ENCODE results near the gene ZSWIM4. TPM values are rescaled to one million over a fixed set of nuclear protein-coding genes. Genes with fewer than 3 reads are reported as not detected.

The ZSWIM4 gene
- total and polyA plus RNA-seq, 7 experiments from 2014 or later = 0.73 to 7.8 (median 5.5) TPM

DNA sequence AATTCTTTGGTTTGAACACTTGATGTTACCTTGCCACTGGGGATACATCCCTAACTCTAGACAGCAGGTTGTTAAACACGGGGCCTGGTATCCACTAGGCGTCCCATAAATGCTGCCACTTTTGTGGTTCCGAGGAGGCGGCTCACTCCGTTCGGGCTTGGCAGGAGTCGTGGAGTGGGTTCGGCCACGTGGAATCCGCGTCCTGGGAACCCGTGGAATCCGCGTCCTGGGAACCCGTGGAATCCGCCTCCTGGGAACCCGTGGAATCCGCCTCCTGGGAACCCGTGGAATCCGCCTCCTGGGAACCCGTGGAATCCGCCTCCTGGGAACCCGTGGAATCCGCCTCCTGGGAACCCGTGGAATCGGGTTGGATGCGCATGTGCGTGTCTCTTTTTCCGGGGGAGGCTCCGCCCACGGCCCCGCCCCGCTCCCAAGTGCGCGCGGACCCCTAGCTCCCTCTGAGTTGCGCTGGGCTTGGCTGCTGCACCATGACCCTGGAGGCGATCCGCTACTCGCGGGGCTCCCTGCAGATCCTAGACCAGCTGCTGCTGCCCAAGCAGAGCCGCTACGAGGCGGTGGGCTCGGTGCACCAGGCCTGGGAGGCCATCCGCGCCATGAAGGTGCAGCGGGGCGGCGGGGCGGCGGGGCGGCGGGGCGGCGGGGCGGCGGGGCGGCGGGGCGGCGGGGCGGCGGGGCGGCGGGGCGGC, 31.0 kb upstream of the ZSWIM4 start, which contains the start of gene MRI1:
Gene MRI1, plus strand, starts transcription at position 422 of the 707 bp plus-strand sequence. Its CDS starts 67 bp downstream, at position 489.
- H3K9me3 ChIP-seq (ENCODE audit: control insufficient read depth in 2 of 3, low read length in 3 of 3) = no peaks in the 10 kb centered on the region
- H3K27me3 Mint-ChIP-seq = no peaks in the 10 kb centered on the region
- H3K27ac Mint-ChIP-seq = peak within 1 kb of the TSS; percentile 82 to 94 (median 89)
- H3K9me3 Mint-ChIP-seq = no peaks in the 10 kb centered on the region
- peak within 1 kb of the TSS; percentile 76 to 94 (median 90) for H3K4me3 Mint-ChIP-seq
- peak; percentile 85 for ATAC-seq
- ChIA-PET CTCF (no interaction called here), POLR2A (interaction anchor here (1.4 kb wide), 3 partner anchors 9 to 242 kb away, joined by 3 to 12 read pairs (median 6); partner anchors contain the start of genes C19orf53 and RFX1)
- H3K4me3 ChIP-seq (ENCODE audit: low read length) = peak within 1 kb of the TSS; percentile 67
- peak within 1 kb of the TSS; percentile 84 for H3K27ac ChIP-seq (ENCODE audit: low read depth, low read length)
- peaks cover 0 to 11% of the 10 kb centered on the region in 2 donors for H3K4me1 ChIP-seq (ENCODE audit: control insufficient read depth in 2 of 2, insufficient read depth in 2 of 2, low read length in 2 of 2)
- intact Hi-C loops (cut with micrococcal nuclease) = loop anchor here (1.0 to 2.0 kb wide), 2 partner anchors 15 to 17 kb away; a partner anchor contains a TSS
- peaks cover 0 to 15% (median 4%) of the 10 kb centered on the region in 5 donors for H3K36me3 Mint-ChIP-seq
- peak; percentile 23 to 70 (median 43) for DNase-seq
- H3K27me3 ChIP-seq (ENCODE audit: control insufficient read depth in 2 of 2, insufficient read depth in 2 of 2, low read length in 2 of 2) = no peaks in the 10 kb centered on the region
- peaks cover 0 to 38% (median 3%) of the 10 kb centered on the region in 3 experiments for H3K36me3 ChIP-seq (ENCODE audit: control insufficient read depth in 2 of 3, insufficient read depth in 3 of 3, low read length in 3 of 3)
- H3K4me1 Mint-ChIP-seq = peaks cover 8 to 25% (median 18%) of the 10 kb centered on the region in 7 donors

- peaks cover 8 to 25% (median 18%) of the 10 kb centered on the region in 7 donors for H3K4me1 Mint-ChIP-seq
- peak; percentile 71 for ATAC-seq
- Histone ChIP-seq H3K27me3 (ENCODE audit: control insufficient read depth in 2 of 2, insufficient read depth in 2 of 2, low read length in 2 of 2) (no peaks in the 10 kb centered on the region), H3K27ac (ENCODE audit: low read depth, low read length) (peak overlapping the region; percentile 63), H3K9me3 (ENCODE audit: control insufficient read depth in 2 of 3, low read length in 3 of 3) (no peaks in the 10 kb centered on the region), H3K4me3 (ENCODE audit: low read length) (peak overlapping the region; percentile 54), H3K4me1 (ENCODE audit: control insufficient read depth in 2 of 2, insufficient read depth in 2 of 2, low read length in 2 of 2) (peaks cover 0 to 11% of the 10 kb centered on the region in 2 donors), H3K36me3 (ENCODE audit: control insufficient read depth in 2 of 3, insufficient read depth in 3 of 3, low read length in 3 of 3) (peaks cover 0 to 42% (median 3%) of the 10 kb centered on the region in 3 experiments)
- intact Hi-C loops (cut with micrococcal nuclease) = loop anchor here (1.0 to 2.0 kb wide), 2 partner anchors 16 to 18 kb away; a partner anchor contains a TSS
- DNase-seq = peak in 8 of 9 donors; percentile 14 to 46 (median 32)
- ChIA-PET POLR2A (interaction anchor here (1.4 kb wide), 3 partner anchors 8 to 241 kb away, joined by 3 to 12 read pairs (median 6); partner anchors contain the start of genes C19orf53 and RFX1), CTCF (interaction anchor here (0.6 kb wide), 1 partner anchor 724 kb away, joined by 3 read pairs; no protein-coding TSS in a partner anchor)
- H3K4me3 Mint-ChIP-seq = peak overlapping the region; percentile 76 to 94 (median 90)
- no peaks in the 10 kb centered on the region for H3K9me3 Mint-ChIP-seq
- no peaks in the 10 kb centered on the region for H3K27me3 Mint-ChIP-seq
- H3K27ac Mint-ChIP-seq = peak overlapping the region; percentile 75 to 94 (median 89)
- H3K36me3 Mint-ChIP-seq = peaks cover 0 to 12% (median 4%) of the 10 kb centered on the region in 5 donors
Measured at GRCh38 chr19:13764821-13765394, 30.3 kb upstream of the ZSWIM4 start.

- Mint-ChIP-seq H3K36me3 (peaks cover 0 to 10% (median 4%) of the 10 kb centered on the region in 5 donors), H3K27me3 (no peaks in the 10 kb centered on the region), H3K27ac (peak overlapping the region; percentile 75 to 94 (median 89)), H3K4me1 (peaks cover 8 to 25% (median 18%) of the 10 kb centered on the region in 7 donors), H3K4me3 (peak overlapping the region; percentile 76 to 94 (median 90)), H3K9me3 (no peaks in the 10 kb centered on the region)
- peak overlapping the region; percentile 63 for H3K27ac ChIP-seq (ENCODE audit: low read depth, low read length)
- CTCF ChIA-PET = interaction anchor here (0.6 kb wide), 1 partner anchor 723 kb away, joined by 3 read pairs; no protein-coding TSS in a partner anchor
- peak overlapping the region; percentile 54 for H3K4me3 ChIP-seq (ENCODE audit: low read length)
- POLR2A ChIA-PET = interaction anchor here (0.7 to 1.4 kb wide), 4 partner anchors 8 to 241 kb away, joined by 3 to 12 read pairs (median 4); partner anchors contain the start of genes C19orf53 and RFX1
- H3K27me3 ChIP-seq (ENCODE audit: control insufficient read depth in 2 of 2, insufficient read depth in 2 of 2, low read length in 2 of 2) = no peaks in the 10 kb centered on the region
- DNase-seq = no peak
- intact Hi-C loops (cut with micrococcal nuclease) = loop anchor here in 1 of 2 donors (2.0 kb wide), 1 partner anchor 17 kb away; no protein-coding TSS in a partner anchor
- peaks cover 0 to 40% (median 3%) of the 10 kb centered on the region in 3 experiments for H3K36me3 ChIP-seq (ENCODE audit: control insufficient read depth in 2 of 3, insufficient read depth in 3 of 3, low read length in 3 of 3)
- no peaks in the 10 kb centered on the region for H3K9me3 ChIP-seq (ENCODE audit: control insufficient read depth in 2 of 3, low read length in 3 of 3)
- H3K4me1 ChIP-seq (ENCODE audit: control insufficient read depth in 2 of 2, insufficient read depth in 2 of 2, low read length in 2 of 2) = peaks cover 0 to 11% of the 10 kb centered on the region in 2 donors
- no peak for ATAC-seq
Measured at GRCh38 chr19:13765395-13766094, 29.7 kb upstream of the ZSWIM4 start.

- Histone ChIP-seq H3K36me3 (ENCODE audit: control insufficient read depth in 2 of 3, insufficient read depth in 3 of 3, low read length in 3 of 3) (peaks cover 0 to 38% (median 3%) of the 10 kb centered on the region in 3 experiments), H3K27ac (ENCODE audit: low read depth, low read length) (no peak overlapping the region), H3K9me3 (ENCODE audit: control insufficient read depth in 2 of 3, low read length in 3 of 3) (no peaks in the 10 kb centered on the region), H3K4me1 (ENCODE audit: control insufficient read depth in 2 of 2, insufficient read depth in 2 of 2, low read length in 2 of 2) (peaks cover 0 to 11% of the 10 kb centered on the region in 2 donors), H3K27me3 (ENCODE audit: control insufficient read depth in 2 of 2, insufficient read depth in 2 of 2, low read length in 2 of 2) (no peaks in the 10 kb centered on the region), H3K4me3 (ENCODE audit: low read length) (no peak overlapping the region)
- DNase-seq (no peak), ATAC-seq (no peak)
- Mint-ChIP-seq H3K27me3 (no peaks in the 10 kb centered on the region), H3K36me3 (peaks cover 0 to 10% (median 4%) of the 10 kb centered on the region in 5 donors), H3K9me3 (no peaks in the 10 kb centered on the region), H3K4me3 (peak overlapping the region in 6 of 10 donors; percentile 87 to 94 (median 90)), H3K27ac (peak overlapping the region in 6 of 9 donors; percentile 20 to 89 (median 65)), H3K4me1 (peaks cover 8 to 25% (median 18%) of the 10 kb centered on the region in 7 donors)
- CTCF ChIA-PET = no interaction called here
- intact Hi-C loops (cut with micrococcal nuclease) = no loop called here
- POLR2A ChIA-PET = interaction anchor here (0.7 kb wide), 1 partner anchor 8 kb away, joined by 3 read pairs; no protein-coding TSS in a partner anchor
Measured at GRCh38 chr19:13766095-13766481, 29.2 kb upstream of the ZSWIM4 start.

DNA sequence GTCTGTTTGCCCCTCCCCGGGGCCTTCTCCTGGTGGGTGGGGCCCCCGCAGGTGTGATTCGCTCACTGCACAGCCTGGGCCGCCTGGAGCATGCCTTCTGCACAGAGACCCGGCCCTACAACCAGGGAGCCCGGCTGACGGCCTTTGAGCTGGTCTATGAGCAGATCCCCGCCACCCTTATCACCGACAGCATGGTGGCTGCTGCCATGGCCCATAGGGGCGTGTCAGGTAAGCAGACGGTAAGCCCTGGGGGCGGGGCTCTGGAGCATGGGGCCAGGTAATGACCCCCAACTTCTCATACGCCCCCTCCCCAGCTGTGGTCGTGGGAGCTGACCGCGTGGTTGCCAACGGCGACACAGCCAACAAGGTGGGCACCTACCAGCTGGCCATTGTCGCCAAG, 26.7 kb upstream of the ZSWIM4 start:
- H3K27me3 ChIP-seq (ENCODE audit: control insufficient read depth in 2 of 2, insufficient read depth in 2 of 2, low read length in 2 of 2) = no peaks in the 10 kb centered on the region
- ATAC-seq = no peak
- Mint-ChIP-seq H3K4me1 (peaks cover 8 to 22% (median 15%) of the 10 kb centered on the region in 7 donors), H3K27ac (no peak overlapping the region), H3K4me3 (no peak overlapping the region), H3K36me3 (peaks cover 0 to 9% (median 7%) of the 10 kb centered on the region in 5 donors), H3K27me3 (no peaks in the 10 kb centered on the region), H3K9me3 (no peaks in the 10 kb centered on the region)
- no peak overlapping the region for H3K27ac ChIP-seq (ENCODE audit: low read depth, low read length)
- intact Hi-C loops (cut with micrococcal nuclease) = no loop called here
- H3K9me3 ChIP-seq (ENCODE audit: control insufficient read depth in 2 of 3, low read length in 3 of 3) = no peaks in the 10 kb centered on the region
- CTCF ChIA-PET = interaction anchor here (1.1 kb wide), 1 partner anchor 94 kb away, joined by 3 read pairs; no protein-coding TSS in a partner anchor
- H3K4me3 ChIP-seq (ENCODE audit: low read length) = no peak overlapping the region
- peaks cover 0 to 11% of the 10 kb centered on the region in 2 donors for H3K4me1 ChIP-seq (ENCODE audit: control insufficient read depth in 2 of 2, insufficient read depth in 2 of 2, low read length in 2 of 2)
- DNase-seq = no peak
- POLR2A ChIA-PET = interaction anchor here (0.5 to 1.9 kb wide), 3 partner anchors 20 to 656 kb away, joined by 3 to 8 read pairs (median 4); a partner anchor contains a TSS
- H3K36me3 ChIP-seq (ENCODE audit: control insufficient read depth in 2 of 3, insufficient read depth in 3 of 3, low read length in 3 of 3) = peaks cover 0 to 29% (median 0%) of the 10 kb centered on the region in 3 experiments

Data from naive thymus-derived CD4-positive, alpha-beta T cell (primary cell).